ENCODE measurements around the gene BABAM2. TPM values are rescaled to one million over a fixed set of nuclear protein-coding genes. Genes with fewer than 3 reads are reported as not detected.

BABAM2 gene
- total RNA-seq, 1 experiment from 2014 or later, result 16.3 TPM

DNA sequence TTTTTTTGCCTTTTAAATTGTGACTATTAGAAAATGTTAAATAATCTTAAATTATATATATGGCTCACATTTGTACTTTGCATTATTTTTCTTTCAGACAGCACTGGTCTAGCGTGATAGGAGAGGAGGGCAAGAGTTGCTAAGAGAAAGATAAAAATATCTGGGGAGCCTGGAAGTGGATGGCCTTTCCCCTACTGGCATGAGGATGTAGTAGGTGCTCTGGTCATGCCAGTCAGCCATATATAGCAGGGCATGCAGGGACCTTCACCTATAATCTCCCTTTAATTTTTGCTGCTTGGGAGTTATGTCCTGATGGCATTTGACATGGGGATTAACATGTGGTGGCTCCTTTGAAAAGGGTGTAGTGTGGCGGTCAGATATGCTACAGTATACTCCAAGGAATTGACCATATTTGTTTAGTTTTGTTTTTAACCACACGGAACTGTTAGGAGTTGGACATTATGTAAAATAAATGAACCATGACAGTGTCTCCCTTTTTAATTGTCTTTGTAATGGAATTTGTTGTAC, 144.7 kb downstream of the BABAM2 start:
- ChIA-PET POLR2A (ENCODE audit: unreplicated experiment) (no interaction called here), CTCF (no interaction called here)
- H4K20me1 ChIP-seq (ENCODE audit: low read length), result no peaks in the 10 kb centered on the region
- no peak overlapping the region for H3K27ac ChIP-seq (ENCODE audit: low read length)
- H2AFZ ChIP-seq (ENCODE audit: low read length), result no peak overlapping the region
- H3K36me3 ChIP-seq (ENCODE audit: low read depth, low read length), result no peaks in the 10 kb centered on the region
- intact Hi-C loops (cut with micrococcal nuclease), result no loop called here
- no peaks in the 10 kb centered on the region for H3K27me3 ChIP-seq (ENCODE audit: low read length)
- H3K79me2 ChIP-seq (ENCODE audit: low read length), result no peaks in the 10 kb centered on the region
- H3K4me3 ChIP-seq (ENCODE audit: low read length), result no peak overlapping the region
- no peaks in the 10 kb centered on the region for H3F3A ChIP-seq (ENCODE audit: low read length, unreplicated experiment)
- H3K9me2 ChIP-seq (replicated peaks; ENCODE audit: low read length), result no peaks in the 10 kb centered on the region
- DNase-seq (no peak), ATAC-seq (no peak)
- no peak overlapping the region for H3K9ac ChIP-seq (ENCODE audit: low read length)
- no peaks in the 10 kb centered on the region for H3K9me3 ChIP-seq (ENCODE audit: low read length)
- no peak for TF ChIP-seq EZH2 (IDR thresholded peaks at IDR 0.05; ENCODE audit: low read length, unreplicated experiment)
- TF ChIP-seq EZH2phosphoT487 (IDR thresholded peaks at IDR 0.05; ENCODE audit: borderline replicate concordance, low read length), result no peak
- TF ChIP-seq, protein P1, sequence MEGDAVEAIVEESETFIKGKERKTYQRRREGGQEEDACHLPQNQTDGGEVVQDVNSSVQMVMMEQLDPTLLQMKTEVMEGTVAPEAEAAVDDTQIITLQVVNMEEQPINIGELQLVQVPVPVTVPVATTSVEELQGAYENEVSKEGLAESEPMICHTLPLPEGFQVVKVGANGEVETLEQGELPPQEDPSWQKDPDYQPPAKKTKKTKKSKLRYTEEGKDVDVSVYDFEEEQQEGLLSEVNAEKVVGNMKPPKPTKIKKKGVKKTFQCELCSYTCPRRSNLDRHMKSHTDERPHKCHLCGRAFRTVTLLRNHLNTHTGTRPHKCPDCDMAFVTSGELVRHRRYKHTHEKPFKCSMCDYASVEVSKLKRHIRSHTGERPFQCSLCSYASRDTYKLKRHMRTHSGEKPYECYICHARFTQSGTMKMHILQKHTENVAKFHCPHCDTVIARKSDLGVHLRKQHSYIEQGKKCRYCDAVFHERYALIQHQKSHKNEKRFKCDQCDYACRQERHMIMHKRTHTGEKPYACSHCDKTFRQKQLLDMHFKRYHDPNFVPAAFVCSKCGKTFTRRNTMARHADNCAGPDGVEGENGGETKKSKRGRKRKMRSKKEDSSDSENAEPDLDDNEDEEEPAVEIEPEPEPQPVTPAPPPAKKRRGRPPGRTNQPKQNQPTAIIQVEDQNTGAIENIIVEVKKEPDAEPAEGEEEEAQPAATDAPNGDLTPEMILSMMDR (conservative IDR thresholded peaks at IDR 0.05; ENCODE audit: low read depth, low read length), result no peak
- BruUV-seq (replicated peaks), result no TSS peak
- no peaks in the 10 kb centered on the region for H3K4me1 ChIP-seq (ENCODE audit: insufficient read depth, low read length)
- no peak overlapping the region for H3K4me2 ChIP-seq (ENCODE audit: low read length)

DNA sequence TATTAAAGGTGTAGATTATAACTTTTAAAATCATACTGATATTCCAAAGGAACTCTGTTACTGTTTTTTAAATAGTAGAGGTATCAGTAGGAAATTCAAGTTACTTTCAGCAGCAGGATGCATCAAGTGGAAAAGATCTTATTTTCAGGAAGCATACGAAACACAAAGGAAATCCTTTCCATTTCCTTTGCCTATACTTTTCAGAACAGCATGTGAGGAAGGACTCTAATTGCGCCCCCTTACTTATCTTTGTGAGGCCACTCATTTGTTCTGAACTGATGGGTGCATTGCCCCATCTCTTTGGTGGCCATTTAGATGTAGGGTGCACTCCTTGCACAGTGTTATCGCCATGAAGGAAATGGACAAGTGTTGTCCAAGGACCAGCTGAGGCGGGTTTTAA, 145.3 kb downstream of the BABAM2 start:
- no peak for DNase-seq
- no TSS peak for BruUV-seq (replicated peaks)
- no peak overlapping the region for H3K4me2 ChIP-seq (ENCODE audit: low read length)

DNA sequence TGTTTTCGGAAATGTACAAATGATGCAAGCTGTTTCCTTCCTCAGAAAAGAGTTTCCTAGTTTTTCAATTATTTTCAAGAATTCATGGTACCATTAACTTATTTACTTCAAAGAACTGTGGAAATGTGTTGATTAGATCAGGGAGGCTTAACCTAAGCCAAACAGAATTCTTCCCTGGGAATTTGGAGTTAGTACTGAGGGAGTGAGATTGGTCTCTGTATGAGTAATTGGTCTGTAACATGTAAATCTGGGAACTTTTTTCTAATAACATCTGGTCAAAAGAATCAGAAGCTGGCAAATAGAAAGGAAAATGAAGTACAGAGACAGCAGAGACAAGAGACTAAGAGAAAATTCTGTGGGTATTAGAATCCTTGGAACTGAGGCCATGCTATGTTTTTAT, 145.8 kb downstream of the BABAM2 start:
- Histone ChIP-seq H3K79me2 (ENCODE audit: low read length) (no peaks in the 10 kb centered on the region), H3F3A (ENCODE audit: low read length, unreplicated experiment) (no peaks in the 10 kb centered on the region), H3K9me3 (ENCODE audit: low read length) (no peaks in the 10 kb centered on the region), H3K27ac (ENCODE audit: low read length) (no peak overlapping the region), H2AFZ (ENCODE audit: low read length) (no peak overlapping the region), H4K20me1 (ENCODE audit: low read length) (no peaks in the 10 kb centered on the region), H3K9me2 (replicated peaks; ENCODE audit: low read length) (no peaks in the 10 kb centered on the region), H3K9ac (ENCODE audit: low read length) (no peak overlapping the region), H3K36me3 (ENCODE audit: low read depth, low read length) (no peaks in the 10 kb centered on the region), H3K4me1 (ENCODE audit: insufficient read depth, low read length) (no peaks in the 10 kb centered on the region), H3K4me3 (ENCODE audit: low read length) (no peak overlapping the region), H3K27me3 (ENCODE audit: low read length) (no peaks in the 10 kb centered on the region), H3K4me2 (ENCODE audit: low read length) (no peak overlapping the region)
- no peak for ATAC-seq
- POLR2A ChIA-PET (ENCODE audit: unreplicated experiment), result no interaction called here
- no peak for DNase-seq
- CTCF ChIA-PET, result no interaction called here
- no TSS peak for BruUV-seq (replicated peaks)
- intact Hi-C loops (cut with micrococcal nuclease), result no loop called here
- no peak for TF ChIP-seq EZH2 (IDR thresholded peaks at IDR 0.05; ENCODE audit: low read length, unreplicated experiment)
- TF ChIP-seq, protein P1 (conservative IDR thresholded peaks at IDR 0.05; ENCODE audit: low read depth, low read length), result no peak
- TF ChIP-seq EZH2phosphoT487 (IDR thresholded peaks at IDR 0.05; ENCODE audit: borderline replicate concordance, low read length), result no peak

More for the DNA sequence above, 145.3 kb downstream of the BABAM2 start:
- no peaks in the 10 kb centered on the region for H3K79me2 ChIP-seq (ENCODE audit: low read length)
- no peak for ATAC-seq
- POLR2A ChIA-PET (ENCODE audit: unreplicated experiment), result no interaction called here
- no peaks in the 10 kb centered on the region for H3K9me3 ChIP-seq (ENCODE audit: low read length)
- H3F3A ChIP-seq (ENCODE audit: low read length, unreplicated experiment), result no peaks in the 10 kb centered on the region
- no peak overlapping the region for H2AFZ ChIP-seq (ENCODE audit: low read length)
- H3K4me1 ChIP-seq (ENCODE audit: insufficient read depth, low read length), result no peaks in the 10 kb centered on the region
- intact Hi-C loops (cut with micrococcal nuclease), result no loop called here
- H3K36me3 ChIP-seq (ENCODE audit: low read depth, low read length), result no peaks in the 10 kb centered on the region
- no peak for TF ChIP-seq EZH2 (IDR thresholded peaks at IDR 0.05; ENCODE audit: low read length, unreplicated experiment)
- TF ChIP-seq, protein P1 (conservative IDR thresholded peaks at IDR 0.05; ENCODE audit: low read depth, low read length), result no peak
- no peak for TF ChIP-seq EZH2phosphoT487 (IDR thresholded peaks at IDR 0.05; ENCODE audit: borderline replicate concordance, low read length)
- H4K20me1 ChIP-seq (ENCODE audit: low read length), result no peaks in the 10 kb centered on the region
- no peak overlapping the region for H3K9ac ChIP-seq (ENCODE audit: low read length)
- no peaks in the 10 kb centered on the region for H3K9me2 ChIP-seq (replicated peaks; ENCODE audit: low read length)
- no peaks in the 10 kb centered on the region for H3K27me3 ChIP-seq (ENCODE audit: low read length)
- CTCF ChIA-PET, result no interaction called here
- no peak overlapping the region for H3K4me3 ChIP-seq (ENCODE audit: low read length)
- no peak overlapping the region for H3K27ac ChIP-seq (ENCODE audit: low read length)

Measured in PC-3 (cell line).